HepG2 (cell line): ENCODE data around the gene EXOC3L4. TPM values are rescaled to one million over a fixed set of nuclear protein-coding genes. Genes with fewer than 3 reads are reported as not detected.
A peak's percentile ranks its signal among the peaks of the same experiment; 100 is the strongest.

Source experiments
- ATRX ChIP-seq: sonication (generic); formaldehyde crosslinking; IDR thresholded peaks from 2 replicates; pipeline ENCODE4 v1.4.0; 2020; ENCODE audit warnings: missing genetic modification reagents, borderline replicate concordance
- CEBPG ChIP-seq: IDR thresholded peaks from 2 replicates; pipeline ENCODE4 v1.6.1; 2016
- E2F1 ChIP-seq: sonication (generic); formaldehyde crosslinking; IDR thresholded peaks from 2 replicates; pipeline ENCODE4 v1.5.0; 2020; ENCODE audit warnings: missing genetic modification reagents
- HIC2 ChIP-seq: sonication (generic); formaldehyde crosslinking; IDR thresholded peaks from 2 replicates; pipeline ENCODE4 v1.9.0; 2022; ENCODE audit warnings: low read depth, missing genetic modification reagents
- HNRNPH1 ChIP-seq: fragments of 200-400 bp; formaldehyde crosslinking; optimal IDR thresholded peaks from 2 replicates; pipeline ENCODE3; 2017; ENCODE audit warnings: mild to moderate bottlenecking, low read depth, low read length
- HNRNPUL1 ChIP-seq: fragments of 200-400 bp; formaldehyde crosslinking; IDR thresholded peaks from 2 replicates; pipeline ENCODE4 v1.6.1; 2017; ENCODE audit warnings: low read depth, mild to moderate bottlenecking, low read length, moderate library complexity
- KLF11 ChIP-seq: IDR thresholded peaks from 2 replicates; pipeline ENCODE4 v1.6.1; 2016; ENCODE audit warnings: missing compliant biosample characterization
- MXD1 ChIP-seq: sonication (generic); formaldehyde crosslinking; IDR thresholded peaks from 2 replicates; pipeline ENCODE4 v1.4.0; 2020; ENCODE audit warnings: mild to moderate bottlenecking, missing genetic modification reagents
- NCOA2 ChIP-seq: sonication (generic); formaldehyde crosslinking; IDR thresholded peaks from 2 replicates; pipeline ENCODE4 v1.8.0; 2022; ENCODE audit warnings: inconsistent platforms
- PATZ1 ChIP-seq: sonication (generic); formaldehyde crosslinking; IDR thresholded peaks from 2 replicates; pipeline ENCODE4 v1.4.0; 2020; ENCODE audit warnings: missing genetic modification reagents
- PRDM10 ChIP-seq: sonication (generic); formaldehyde crosslinking; IDR thresholded peaks from 2 replicates; pipeline ENCODE4 v1.4.0; 2020; ENCODE audit warnings: low read depth, missing genetic modification reagents
- REPIN1 ChIP-seq: sonication (generic); formaldehyde crosslinking; IDR thresholded peaks from 2 replicates; pipeline ENCODE4 v1.8.0; 2022; ENCODE audit warnings: missing genetic modification reagents, low read depth, mild to moderate bottlenecking, borderline replicate concordance
- SMAD1 ChIP-seq: sonication (generic); formaldehyde crosslinking; IDR thresholded peaks from 2 replicates; pipeline ENCODE4 v1.4.0; 2020; ENCODE audit warnings: missing genetic modification reagents, low read depth, mild to moderate bottlenecking, borderline replicate concordance
- SMYD3 ChIP-seq: sonication (generic); formaldehyde crosslinking; IDR thresholded peaks from 2 replicates; pipeline ENCODE4 v1.8.1; 2023; ENCODE audit warnings: mild to moderate bottlenecking, missing genetic modification reagents
- THYN1 ChIP-seq: sonication (generic); formaldehyde crosslinking; IDR thresholded peaks from 2 replicates; pipeline ENCODE4 v1.8.1; 2023; ENCODE audit warnings: low read depth, mild to moderate bottlenecking, moderate library complexity, missing genetic modification reagents, borderline replicate concordance
- ZNF263 ChIP-seq: sonication (generic); formaldehyde crosslinking; IDR thresholded peaks from 2 replicates; pipeline ENCODE4 v1.4.0; 2020; ENCODE audit warnings: missing genetic modification reagents
- ZNF607 ChIP-seq: sonication (generic); formaldehyde crosslinking; IDR thresholded peaks from 2 replicates; pipeline ENCODE4 v1.5.1; 2020; ENCODE audit warnings: missing genetic modification reagents, mild to moderate bottlenecking, borderline replicate concordance
- ZNF678 ChIP-seq: sonication (generic); formaldehyde crosslinking; IDR thresholded peaks from 2 replicates; pipeline ENCODE4 v1.4.0; 2020; ENCODE audit warnings: mild to moderate bottlenecking, missing genetic modification reagents
- polyA plus RNA-seq, 8 experiments: library from polyadenylated mRNA; depleted of rRNA in 3 of 8; stranded (reverse) in 7 of 8; unstranded in 1 of 8; fragments of >200 nt; fragmentation: Illumina TruSeq in 4 of 8; extraction: Trizol in 4 of 8; gene quantifications; 2 replicates each; pipeline versions ENCODE4 v1.2.1 to v1.2.3, GENCODE V29; 2011 to 2016; ENCODE audit warnings: low read depth in 4 of 8, missing spikeins in 1 of 8, mixed read lengths in 1 of 8; ENCODE audit not compliant: insufficient read depth in 1 of 8
- total RNA-seq, 5 experiments: library from RNA; depleted of rRNA; stranded (reverse); fragments of >200 nt; fragmentation: Illumina TruSeq; extraction: Trizol; gene quantifications; 2 replicates each; pipeline ENCODE4 v1.2.3, GENCODE V29; 2016; ENCODE audit warnings: low read depth in 1 of 5

EXOC3L4 gene
- total and polyA plus RNA-seq, 2 of the 13 experiments (the other 11 are each of a cell fraction or from before 2014, with no cell fraction given): 11.8 to 27.0 TPM

- no peak; the same call in 1 of the 2 replicates for TF ChIP-seq ZNF263 (CRISPR knock-in tag)
- no peak for TF ChIP-seq NCOA2 (CRISPR knock-in tag)
- TF ChIP-seq ZNF678 (CRISPR knock-in tag): no peak
- TF ChIP-seq HNRNPUL1: no peak
- TF ChIP-seq THYN1 (CRISPR knock-in tag): no peak
- 0 out of 2 replicates have a peak, but pooled peaks have one; percentile 14 for TF ChIP-seq PRDM10 (CRISPR knock-in tag)
- TF ChIP-seq E2F1 (CRISPR knock-in tag): no peak
- no peak for TF ChIP-seq KLF11 (CRISPR knock-in tag)
- TF ChIP-seq CEBPG (CRISPR knock-in tag): no peak
- TF ChIP-seq SMYD3 (CRISPR knock-in tag): no peak
- no peak for TF ChIP-seq SMAD1 (CRISPR knock-in tag)
- no peak; the same call in 1 of the 2 replicates for TF ChIP-seq REPIN1 (CRISPR knock-in tag)
- TF ChIP-seq PATZ1: peak; percentile 82
- peak; percentile 99 for TF ChIP-seq HIC2 (CRISPR knock-in tag)
- TF ChIP-seq ATRX (CRISPR knock-in tag): no peak
- TF ChIP-seq ZNF607: peak; percentile 24; the same call in 1 of the 2 replicates
- no peak for TF ChIP-seq MXD1 (CRISPR knock-in tag)
- TF ChIP-seq HNRNPH1: no peak
- TF ChIP-seq, all 625 proteins: peak for 241
Observed at GRCh38 chr14:103103461-103104388, 9.2 kb downstream of the EXOC3L4 start (continued).
